Endothelial cell of umbilical vein (primary cell): ENCODE measurements around the gene NUP58. TPM values are rescaled to one million over a fixed set of nuclear protein-coding genes. Genes with fewer than 3 reads are reported as not detected.

Experiments used
- BruUV-seq: library from RNA; stranded (reverse); fragments of 400-500 nt; replicated peaks from 2 replicates; lab custom pipeline; 2021; lab: Mats Ljungman, UMichigan
- CTCF ChIA-PET: fragments of 300-600, 350-600 bp; sonication (Branson Sonifier 250); formaldehyde crosslinking; loops from one replicate; lab custom pipeline; 2021; ENCODE audit warnings: antibody characterized with exemption, inconsistent platforms; lab: Charles Lee
- POLR2A ChIA-PET: fragments of 300-600, 350-600 bp; sonication (Branson Sonifier 250); formaldehyde crosslinking; loops from one replicate; lab custom pipeline; 2021; ENCODE audit warnings: antibody characterized with exemption, inconsistent platforms; lab: Charles Lee
- DNase-seq: peaks from one replicate; pipeline ENCODE4 v3.0.0-alpha.2; 2011; ENCODE audit warnings: low read depth, low spot score
- FAIRE-seq: peaks from 2 replicates; lab custom pipeline; 2011; peaks lifted over from hg19 to GRCh38; lab: Jason Lieb, UNC
- H2AFZ ChIP-seq: 2 replicates; pipeline ENCODE4 v1.6.0; 2012; ENCODE audit warnings: low read depth, low read length, control low read depth, inconsistent platforms
- H3K27ac ChIP-seq: 2 replicates; pipeline ENCODE4 v1.5.1; 2011; ENCODE audit warnings: low read depth, mild to moderate bottlenecking, control low read depth, low read length, moderate library complexity; ENCODE audit not compliant: insufficient read depth
- H3K27me3 ChIP-seq, 2 experiments: 2 replicates each; pipeline versions ENCODE4 v1.6.0 to v1.6.1; 2011; ENCODE audit warnings: low read length in 2 of 2, mixed read lengths in 1 of 2; ENCODE audit not compliant: control insufficient read depth in 2 of 2, insufficient read depth in 2 of 2
- H3K36me3 ChIP-seq, 2 experiments: 2 replicates in 1 of 2; 3 replicates in 1 of 2; pipeline ENCODE4 v1.5.1; 2011; ENCODE audit warnings: low read length in 2 of 2, mild to moderate bottlenecking in 1 of 2, moderate library complexity in 1 of 2; ENCODE audit not compliant: control insufficient read depth in 2 of 2, insufficient read depth in 2 of 2; ENCODE audit errors: extremely low read depth in 1 of 2
- H3K4me1 ChIP-seq: 3 replicates; pipeline ENCODE4 v1.5.1; 2011; ENCODE audit warnings: mild to moderate bottlenecking, low read length; ENCODE audit not compliant: control insufficient read depth, insufficient read depth; ENCODE audit errors: extremely low read depth
- H3K4me2 ChIP-seq: 2 replicates; pipeline ENCODE4 v1.6.1; 2011; ENCODE audit warnings: low read length, control low read depth, mixed read lengths; ENCODE audit not compliant: insufficient read depth
- H3K4me3 ChIP-seq, 3 experiments: fragments of 200-600 bp in 1 of 3; sonication (generic), shearing (Covaris generic) in 1 of 3; replicated peaks in 1 of 3; 2 replicates each; pipeline ENCODE4 v1.5.1; 2011 to 2016; ENCODE audit warnings: control low read depth in 3 of 3, low read length in 3 of 3, mild to moderate bottlenecking in 2 of 3, inconsistent platforms in 1 of 3, low read depth in 1 of 3, moderate library complexity in 1 of 3; ENCODE audit not compliant: insufficient read depth in 1 of 3
- H3K79me2 ChIP-seq: 2 replicates; pipeline ENCODE4 v1.6.0; 2012; ENCODE audit warnings: low read length, inconsistent platforms; ENCODE audit not compliant: control insufficient read depth, insufficient read depth
- H3K9ac ChIP-seq: replicated peaks from 2 replicates; pipeline ENCODE3; 2011; ENCODE audit warnings: low read length, control low read depth; ENCODE audit not compliant: insufficient read depth; ENCODE audit errors: extremely low read depth
- H3K9me1 ChIP-seq: replicated peaks from 3 replicates; pipeline ENCODE4 v1.6.0; 2011; ENCODE audit warnings: mild to moderate bottlenecking, low read length; ENCODE audit not compliant: control insufficient read depth, insufficient read depth; ENCODE audit errors: extremely low read depth
- H3K9me3 ChIP-seq: replicated peaks from 2 replicates; pipeline ENCODE4 v1.5.1; 2012; ENCODE audit warnings: low read length, inconsistent platforms; ENCODE audit not compliant: control insufficient read depth, insufficient read depth
- H4K20me1 ChIP-seq: replicated peaks from 2 replicates; pipeline ENCODE3; 2011; ENCODE audit warnings: mild to moderate bottlenecking, low read length; ENCODE audit not compliant: control insufficient read depth, insufficient read depth; ENCODE audit errors: extremely low read depth
- EZH2 ChIP-seq: IDR thresholded peaks from 2 replicates; pipeline ENCODE4 v1.6.1; 2012; ENCODE audit warnings: borderline replicate concordance, low read depth, mild to moderate bottlenecking, moderate library complexity, low read length, inconsistent platforms; ENCODE audit not compliant: severe bottlenecking
- FOS ChIP-seq: IDR thresholded peaks from 2 replicates; pipeline ENCODE4 v1.6.1; 2011; ENCODE audit warnings: mild to moderate bottlenecking, low read length, moderate library complexity, borderline replicate concordance; ENCODE audit not compliant: insufficient read depth
- GATA2 ChIP-seq: IDR thresholded peaks from 2 replicates; pipeline ENCODE4 v1.7.0; 2011; ENCODE audit warnings: low read depth, mild to moderate bottlenecking, moderate library complexity, mixed read lengths, low read length; ENCODE audit not compliant: insufficient read length, insufficient read depth
- JUN ChIP-seq: IDR thresholded peaks from 2 replicates; pipeline ENCODE4 v1.6.1; 2011; ENCODE audit warnings: borderline replicate concordance, low read depth; ENCODE audit not compliant: insufficient read length, insufficient read depth
- MAX ChIP-seq: IDR thresholded peaks from 2 replicates; pipeline ENCODE4 v1.6.1; 2011; ENCODE audit not compliant: insufficient read depth, insufficient read length
- MYC ChIP-seq: IDR thresholded peaks from one replicate; pipeline ENCODE4 v1.6.1; 2011; ENCODE audit warnings: mild to moderate bottlenecking, low read depth, low read length
- POLR2A ChIP-seq: IDR thresholded peaks from 2 replicates; pipeline ENCODE4 v1.6.1; 2012; ENCODE audit warnings: low read depth, mild to moderate bottlenecking, control low read depth, low read length
- POLR2AphosphoS5 ChIP-seq: IDR thresholded peaks from 2 replicates; pipeline ENCODE4 v1.6.1; 2012; ENCODE audit warnings: low read depth, mild to moderate bottlenecking, control low read depth, low read length, moderate library complexity; ENCODE audit not compliant: insufficient read depth
- dilution Hi-C: fragments of 300-500 bp; cut with MboI; formaldehyde crosslinking; loops from one replicate; pipeline ENCODE4 v1.15.0; 2019; ENCODE audit warnings: low sequenced_read_pairs; ENCODE audit not compliant: extremely low pct_ligation_motif_present
- intact Hi-C: fragments of 100-400 bp; cut with micrococcal nuclease; formaldehyde crosslinking; loops from one replicate; pipeline ENCODE4 v1.10.0; 2022
- polyA plus RNA-seq, 4 experiments: library from polyadenylated mRNA; depleted of rRNA in 3 of 4; stranded (reverse) in 3 of 4; unstranded in 1 of 4; fragments of >200 nt; gene quantifications; 2 replicates each; pipeline versions ENCODE4 v1.2.1 to v1.2.3, GENCODE V29; 2011 to 2012; ENCODE audit warnings: missing spikeins in 1 of 4
- total RNA-seq: library from RNA; stranded (reverse); gene quantifications from 2 replicates; pipeline ENCODE4 v1.2.3, GENCODE V29; 2021
- TF ChIP-seq, protein P1 (sequence below), 2 donors: IDR thresholded peaks; 1 replicate in 1 of 2; 2 replicates in 1 of 2; pipeline ENCODE4 v1.5.1; 2011; ENCODE audit warnings: low read length in 2 of 2, mild to moderate bottlenecking in 2 of 2, moderate library complexity in 2 of 2, control low read depth in 1 of 2, inconsistent platforms in 1 of 2, low read depth in 1 of 2; ENCODE audit not compliant: insufficient read depth in 1 of 2; ENCODE audit errors: extremely low read depth in 1 of 2

The NUP58 gene
- total and polyA plus RNA-seq, 2 donors (not counting 3 experiments of a cell fraction or from before 2014, with no cell fraction given), result 28.5 to 49.6 TPM

- no peak overlapping the region for H3K4me2 ChIP-seq
- no peak overlapping the region for H2AFZ ChIP-seq
- H3K9ac ChIP-seq, result no peak overlapping the region
- no peak for TF ChIP-seq POLR2AphosphoS5
- no peak for TF ChIP-seq EZH2
- TF ChIP-seq GATA2, result no peak
- TF ChIP-seq JUN, result no peak
- TF ChIP-seq, protein P1, sequence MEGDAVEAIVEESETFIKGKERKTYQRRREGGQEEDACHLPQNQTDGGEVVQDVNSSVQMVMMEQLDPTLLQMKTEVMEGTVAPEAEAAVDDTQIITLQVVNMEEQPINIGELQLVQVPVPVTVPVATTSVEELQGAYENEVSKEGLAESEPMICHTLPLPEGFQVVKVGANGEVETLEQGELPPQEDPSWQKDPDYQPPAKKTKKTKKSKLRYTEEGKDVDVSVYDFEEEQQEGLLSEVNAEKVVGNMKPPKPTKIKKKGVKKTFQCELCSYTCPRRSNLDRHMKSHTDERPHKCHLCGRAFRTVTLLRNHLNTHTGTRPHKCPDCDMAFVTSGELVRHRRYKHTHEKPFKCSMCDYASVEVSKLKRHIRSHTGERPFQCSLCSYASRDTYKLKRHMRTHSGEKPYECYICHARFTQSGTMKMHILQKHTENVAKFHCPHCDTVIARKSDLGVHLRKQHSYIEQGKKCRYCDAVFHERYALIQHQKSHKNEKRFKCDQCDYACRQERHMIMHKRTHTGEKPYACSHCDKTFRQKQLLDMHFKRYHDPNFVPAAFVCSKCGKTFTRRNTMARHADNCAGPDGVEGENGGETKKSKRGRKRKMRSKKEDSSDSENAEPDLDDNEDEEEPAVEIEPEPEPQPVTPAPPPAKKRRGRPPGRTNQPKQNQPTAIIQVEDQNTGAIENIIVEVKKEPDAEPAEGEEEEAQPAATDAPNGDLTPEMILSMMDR (IDR thresholded peaks at IDR 0.05; ENCODE audit: extremely low read depth in 1 of 2, insufficient read depth in 1 of 2, low read depth in 1 of 2, low read length in 2 of 2), result no peak
- H3K9me1 ChIP-seq, result no peaks in the 10 kb centered on the region
- no peaks in the 10 kb centered on the region for H4K20me1 ChIP-seq
- H3K27ac ChIP-seq, result no peak overlapping the region
- ChIA-PET CTCF (no interaction called here), POLR2A (no interaction called here)
- no peaks in the 10 kb centered on the region for H3K36me3 ChIP-seq
- no peaks in the 10 kb centered on the region for H3K79me2 ChIP-seq
- dilution Hi-C loops, result no loop called here
- intact Hi-C loops, result no loop called here
- no TSS peak for BruUV-seq
- H3K4me1 ChIP-seq, result no peaks in the 10 kb centered on the region
- peaks cover 41 to 56% of the 10 kb centered on the region in 2 experiments for H3K27me3 ChIP-seq
- DNase-seq (no peak), FAIRE-seq (no peak)
- H3K4me3 ChIP-seq, result no peak overlapping the region
- no peaks in the 10 kb centered on the region for H3K9me3 ChIP-seq
Observed at GRCh38 chr13:25292301-25292700, 9.1 kb upstream of the NUP58 start.

GRCh38 chr13:25295228-25295627 is 6.2 kb upstream of the NUP58 start:
- ChIA-PET POLR2A (no interaction called here), CTCF (interaction anchor here (2.6 kb wide), 1 partner anchor 8 kb away, joined by 10 read pairs; the partner anchor contains the start of gene MTMR6)
- H3K4me2 ChIP-seq, result no peak overlapping the region
- no peaks in the 10 kb centered on the region for H3K9me3 ChIP-seq
- DNase-seq (no peak), FAIRE-seq (no peak)
- no peak overlapping the region for H3K9ac ChIP-seq
- H3K27me3 ChIP-seq, result peaks cover 34 to 58% of the 10 kb centered on the region in 2 experiments
- TF ChIP-seq MAX, result no peak
- TF ChIP-seq JUN, result no peak
- no peak for TF ChIP-seq FOS
- TF ChIP-seq EZH2, result no peak
- TF ChIP-seq, protein P1 (IDR thresholded peaks at IDR 0.05; ENCODE audit: extremely low read depth in 1 of 2, insufficient read depth in 1 of 2, low read depth in 1 of 2, low read length in 2 of 2), result no peak
- TF ChIP-seq MYC, result no peak
- TF ChIP-seq GATA2, result no peak
- TF ChIP-seq POLR2AphosphoS5, result no peak
- no peak for TF ChIP-seq POLR2A
- no peaks in the 10 kb centered on the region for H3K4me1 ChIP-seq
- dilution Hi-C loops (no loop called here), intact Hi-C loops (no loop called here)
- H2AFZ ChIP-seq, result no peak overlapping the region
- no peak overlapping the region for H3K27ac ChIP-seq
- no peaks in the 10 kb centered on the region for H4K20me1 ChIP-seq
- no TSS peak for BruUV-seq
- H3K79me2 ChIP-seq, result no peaks in the 10 kb centered on the region
- H3K9me1 ChIP-seq, result no peaks in the 10 kb centered on the region
- no peak overlapping the region for H3K4me3 ChIP-seq
- H3K36me3 ChIP-seq, result no peaks in the 10 kb centered on the region
